BLaER1 treated with 17β-estradiol and CSF1 and Interleukin-3, amounts not matched to agents 10 nM and 100 nM (cell line): ENCODE measurements around the gene IL33.
A peak's percentile ranks its signal among the peaks of the same experiment; 100 is the strongest.

Source experiments
- H3K27ac ChIP-seq, 11 experiments: shearing (Covaris generic); formaldehyde crosslinking; 2 replicates each; pipeline ENCODE4 v1.8.1; 2022
- H3K27me3 ChIP-seq, 11 experiments: shearing (Covaris generic); formaldehyde crosslinking; 2 replicates each; pipeline ENCODE4 v1.8.1; 2022
- H3K36me3 ChIP-seq, 11 experiments: shearing (Covaris generic); formaldehyde crosslinking; 2 replicates each; pipeline ENCODE4 v1.8.1; 2022
- H3K4me1 ChIP-seq, 10 experiments: shearing (Covaris generic); formaldehyde crosslinking; 2 replicates each; pipeline ENCODE4 v1.8.1; 2022
- H3K4me2 ChIP-seq, 11 experiments: shearing (Covaris generic); formaldehyde crosslinking; 2 replicates each; pipeline ENCODE4 v1.8.1; 2022
- H3K4me3 ChIP-seq, 10 experiments: shearing (Covaris generic); formaldehyde crosslinking; 2 replicates each; pipeline ENCODE4 v1.8.1; 2022
- H3K9ac ChIP-seq, 11 experiments: shearing (Covaris generic); formaldehyde crosslinking; 2 replicates each; pipeline ENCODE4 v1.8.1; 2022
- H3K9me3 ChIP-seq, 11 experiments: shearing (Covaris generic); formaldehyde crosslinking; replicated peaks in 1 of 11; 2 replicates each; pipeline ENCODE4 v1.8.1; 2022
- H4K20me1 ChIP-seq, 11 experiments: shearing (Covaris generic); formaldehyde crosslinking; 2 replicates each; pipeline ENCODE4 v1.8.1; 2022
- Cebpa-rat ChIP-seq, 11 experiments: shearing (Covaris generic); IDR thresholded peaks; 2 replicates each; pipeline ENCODE4 v1.8.1; 2022

Gene IL33

DNA sequence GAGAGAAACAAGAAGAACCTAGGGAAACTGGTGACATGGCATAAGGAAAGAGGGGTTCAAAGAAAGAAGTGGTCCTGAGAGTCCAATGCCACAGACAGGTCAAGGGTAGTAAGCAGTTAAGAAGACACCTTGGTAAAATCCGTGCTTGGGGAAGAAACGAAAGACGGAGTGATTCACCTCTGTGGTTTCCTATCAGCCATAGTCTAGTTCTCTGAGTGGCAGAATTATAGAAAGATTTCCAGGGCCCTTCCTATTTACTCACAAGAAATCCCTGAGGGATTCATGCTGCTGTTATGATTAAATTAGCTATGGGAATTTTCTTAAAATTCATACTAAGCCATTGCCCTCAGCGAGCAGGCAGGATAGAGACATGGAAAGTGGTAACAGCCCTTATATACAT, 31.7 kb downstream of the IL33 start:
- Histone ChIP-seq H3K27ac (no peak overlapping the region), H3K9ac (no peak overlapping the region), H3K4me1 (peaks cover 0 to 15% (median 0%) of the 10 kb centered on the region in 10 experiments; a peak in 3 of 20 replicates), H3K27me3 (no peaks in the 10 kb centered on the region), H3K36me3 (no peaks in the 10 kb centered on the region), H3K9me3 (no peaks in the 10 kb centered on the region), H3K4me2 (no peak overlapping the region), H3K4me3 (no peak overlapping the region), H4K20me1 (no peaks in the 10 kb centered on the region)
- no peak for TF ChIP-seq Cebpa-rat (IDR thresholded peaks at IDR 0.05)

DNA sequence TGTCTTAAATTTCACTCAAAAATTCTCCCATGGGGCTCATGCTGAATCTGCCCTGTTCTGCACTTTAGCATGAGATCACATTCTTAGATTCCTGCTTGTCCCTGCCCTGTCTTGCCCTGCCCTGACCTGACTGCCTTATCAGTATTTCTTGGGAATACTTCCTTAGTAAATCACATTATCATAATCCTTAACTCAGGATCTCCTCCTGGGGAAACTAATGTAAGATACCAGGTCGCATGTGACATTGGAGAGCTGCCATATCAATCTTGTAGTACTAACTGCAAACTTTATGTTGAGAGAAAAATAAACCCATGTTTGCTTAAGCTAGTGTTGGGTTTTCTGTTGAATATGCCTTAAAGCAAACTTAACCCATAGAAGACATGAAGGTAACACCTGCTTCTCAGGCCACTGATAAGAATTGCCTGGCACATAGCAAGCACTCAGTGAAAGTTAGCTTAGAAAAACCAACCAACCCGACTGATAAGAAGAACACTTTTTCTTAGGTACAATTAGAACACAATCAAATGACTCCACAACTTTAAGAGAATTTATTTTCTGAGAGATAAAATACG, 53.3 kb downstream of the IL33 start:
- peaks cover 5 to 15% (median 7%) of the 10 kb centered on the region in 11 experiments; a peak in 11 of 22 replicates for H3K9me3 ChIP-seq
- H3K4me2 ChIP-seq = no peak overlapping the region
- no peaks in the 10 kb centered on the region for H3K4me1 ChIP-seq
- H3K27ac ChIP-seq = no peak overlapping the region
- no peaks in the 10 kb centered on the region for H3K36me3 ChIP-seq
- no peak overlapping the region for H3K9ac ChIP-seq
- no peak overlapping the region for H3K4me3 ChIP-seq
- no peaks in the 10 kb centered on the region for H3K27me3 ChIP-seq
- no peaks in the 10 kb centered on the region for H4K20me1 ChIP-seq
- no peak for TF ChIP-seq Cebpa-rat (IDR thresholded peaks at IDR 0.05)

DNA sequence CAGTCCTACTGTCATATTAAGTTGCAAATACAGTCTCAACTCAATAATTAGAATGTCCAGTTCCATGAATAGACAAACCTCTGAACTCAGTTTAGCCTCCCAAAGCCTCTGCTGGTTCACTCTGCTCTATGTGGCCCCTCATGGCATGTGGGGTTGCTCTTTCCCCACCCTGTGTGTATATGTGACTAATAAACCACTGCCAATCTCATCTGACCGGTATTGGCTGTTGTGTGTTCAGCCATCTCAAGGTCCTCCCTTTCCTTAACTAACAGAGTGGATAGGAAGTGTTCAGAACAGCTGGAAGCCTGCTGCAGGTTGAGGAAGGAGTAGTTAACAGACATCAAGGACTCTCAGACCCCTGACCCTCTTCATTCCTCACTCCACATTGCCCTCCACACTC, 55.3 kb downstream of the IL33 start:
- no peak for TF ChIP-seq Cebpa-rat (IDR thresholded peaks at IDR 0.05)
- no peaks in the 10 kb centered on the region for H3K36me3 ChIP-seq
- H3K9ac ChIP-seq = no peak overlapping the region
- no peaks in the 10 kb centered on the region for H4K20me1 ChIP-seq
- H3K27ac ChIP-seq = no peak overlapping the region
- no peak overlapping the region for H3K4me3 ChIP-seq
- H3K9me3 ChIP-seq = 0 out of 22 replicates have a peak, but pooled peaks cover 0 to under 1% (median 0%) of the 10 kb centered on the region in 11 experiments
- no peak overlapping the region for H3K4me2 ChIP-seq
- no peaks in the 10 kb centered on the region for H3K27me3 ChIP-seq
- H3K4me1 ChIP-seq = no peaks in the 10 kb centered on the region

DNA sequence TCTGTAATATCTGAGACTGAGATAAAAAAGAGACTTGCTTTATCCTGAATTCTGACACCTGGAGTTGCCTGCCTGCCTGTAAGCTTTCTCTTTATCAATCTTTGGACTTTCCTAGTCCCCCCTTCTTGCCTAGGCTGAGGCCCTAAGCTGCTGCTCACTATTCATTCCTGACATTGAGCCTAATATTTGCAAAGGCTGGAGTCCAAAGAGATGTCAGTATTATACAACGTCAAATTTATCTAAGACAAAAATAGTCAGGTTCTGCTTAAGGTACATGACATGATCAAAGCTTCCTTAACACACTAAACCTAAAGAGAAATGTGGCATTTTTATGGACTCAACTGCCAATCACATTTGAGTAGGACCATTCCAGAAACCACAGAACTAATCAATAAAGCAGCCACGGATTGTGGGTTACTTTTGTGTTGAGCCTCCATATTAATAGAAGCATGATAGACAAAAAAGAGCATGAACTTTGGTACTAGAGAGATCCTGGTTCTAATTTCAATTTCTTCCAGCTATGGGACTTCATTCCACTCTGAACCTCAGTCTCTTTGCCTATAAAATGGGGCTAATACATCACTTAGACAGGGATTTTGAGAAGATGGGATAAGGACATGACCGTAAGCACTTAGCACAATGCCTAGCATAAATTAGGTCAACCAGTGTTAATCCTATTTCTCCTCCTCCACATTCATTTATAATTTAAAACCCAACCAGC, 56.1 kb downstream of the IL33 start:
- Histone ChIP-seq H3K4me2 (no peak overlapping the region), H3K36me3 (no peaks in the 10 kb centered on the region), H3K9me3 (no peaks in the 10 kb centered on the region), H3K9ac (no peak overlapping the region), H3K27me3 (no peaks in the 10 kb centered on the region), H3K4me3 (no peak overlapping the region), H4K20me1 (no peaks in the 10 kb centered on the region), H3K27ac (no peak overlapping the region), H3K4me1 (no peaks in the 10 kb centered on the region)
- TF ChIP-seq Cebpa-rat (IDR thresholded peaks at IDR 0.05) = no peak

DNA sequence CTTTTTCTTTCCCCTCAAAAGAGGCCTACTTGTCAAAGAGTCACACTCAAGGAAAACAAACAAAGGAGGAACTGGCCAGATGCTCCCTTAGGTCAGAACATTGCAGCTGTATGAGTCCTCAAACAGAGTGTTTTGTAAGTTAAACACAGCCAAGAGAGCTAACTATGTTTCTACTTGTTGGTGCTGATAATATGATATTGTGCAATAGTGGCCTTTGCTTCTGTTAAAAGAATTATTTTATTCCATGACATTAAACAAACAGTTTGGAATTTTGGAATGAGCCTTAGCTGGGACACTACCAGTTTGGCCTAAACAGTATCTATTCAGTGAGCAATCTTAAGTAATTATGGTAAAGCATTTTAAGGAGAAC, 56.6 kb downstream of the IL33 start:
- H3K9ac ChIP-seq = no peak overlapping the region
- peak in 3 of 11 experiments; percentile 54 to 65 (median 59); a peak in 5 of 22 replicates for TF ChIP-seq Cebpa-rat (IDR thresholded peaks at IDR 0.05)
- no peaks in the 10 kb centered on the region for H3K36me3 ChIP-seq
- H3K4me1 ChIP-seq = no peaks in the 10 kb centered on the region
- no peak overlapping the region for H3K27ac ChIP-seq
- H3K9me3 ChIP-seq = no peaks in the 10 kb centered on the region
- H3K27me3 ChIP-seq = no peaks in the 10 kb centered on the region
- H4K20me1 ChIP-seq = no peaks in the 10 kb centered on the region
- H3K4me3 ChIP-seq = no peak overlapping the region
- no peak overlapping the region for H3K4me2 ChIP-seq

DNA sequence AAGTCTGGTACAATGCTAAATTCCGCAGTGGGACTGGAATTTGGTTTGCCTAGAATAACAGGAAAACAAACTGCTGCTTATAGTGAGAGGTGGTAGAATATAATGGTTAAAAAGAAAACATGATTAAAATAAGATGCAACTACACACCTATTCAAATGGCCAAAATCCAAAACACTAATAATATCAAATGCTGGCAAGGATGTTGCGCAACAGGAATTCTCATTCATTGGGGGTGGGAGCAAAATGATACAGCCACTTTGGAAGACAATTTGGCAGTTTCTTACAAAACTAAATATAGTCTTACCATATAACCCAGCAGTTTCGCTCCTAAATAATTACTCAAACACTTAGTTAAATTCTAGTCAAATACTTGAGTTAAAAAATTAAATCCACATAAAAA, 61.8 kb downstream of the IL33 start:
- Histone ChIP-seq H3K4me3 (no peak overlapping the region), H3K27me3 (no peaks in the 10 kb centered on the region), H4K20me1 (no peaks in the 10 kb centered on the region), H3K9me3 (no peaks in the 10 kb centered on the region), H3K27ac (no peak overlapping the region), H3K4me1 (no peaks in the 10 kb centered on the region), H3K9ac (no peak overlapping the region), H3K36me3 (no peaks in the 10 kb centered on the region), H3K4me2 (no peak overlapping the region)
- TF ChIP-seq Cebpa-rat (IDR thresholded peaks at IDR 0.05) = peak in 6 of 11 experiments; percentile 16 to 88 (median 45); a peak in 8 of 22 replicates

DNA sequence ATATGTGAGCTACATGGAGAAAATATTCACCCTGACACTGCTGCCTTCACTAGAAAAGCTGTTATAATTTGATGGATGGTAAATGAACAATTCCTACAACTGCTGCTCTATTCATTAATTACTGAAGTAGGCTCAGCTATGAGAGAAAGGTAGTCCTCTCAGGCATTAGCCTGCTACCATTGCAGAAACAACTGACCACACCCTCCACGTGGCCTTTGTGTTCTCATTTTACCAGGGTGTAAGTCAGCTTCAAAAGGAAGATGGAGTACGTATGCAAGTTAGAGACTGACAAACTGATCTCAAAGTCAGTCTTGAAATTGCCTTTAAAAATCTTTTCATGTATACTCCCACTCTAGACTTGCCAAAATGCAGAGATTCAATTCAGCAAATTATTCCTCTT, 86.3 kb downstream of the IL33 start:
- Histone ChIP-seq H3K27me3 (no peaks in the 10 kb centered on the region), H3K27ac (no peak overlapping the region), H3K9ac (no peak overlapping the region), H3K9me3 (no peaks in the 10 kb centered on the region), H3K4me3 (no peak overlapping the region), H4K20me1 (no peaks in the 10 kb centered on the region), H3K4me1 (no peaks in the 10 kb centered on the region), H3K36me3 (no peaks in the 10 kb centered on the region), H3K4me2 (no peak overlapping the region)
- no peak for TF ChIP-seq Cebpa-rat (IDR thresholded peaks at IDR 0.05)

DNA sequence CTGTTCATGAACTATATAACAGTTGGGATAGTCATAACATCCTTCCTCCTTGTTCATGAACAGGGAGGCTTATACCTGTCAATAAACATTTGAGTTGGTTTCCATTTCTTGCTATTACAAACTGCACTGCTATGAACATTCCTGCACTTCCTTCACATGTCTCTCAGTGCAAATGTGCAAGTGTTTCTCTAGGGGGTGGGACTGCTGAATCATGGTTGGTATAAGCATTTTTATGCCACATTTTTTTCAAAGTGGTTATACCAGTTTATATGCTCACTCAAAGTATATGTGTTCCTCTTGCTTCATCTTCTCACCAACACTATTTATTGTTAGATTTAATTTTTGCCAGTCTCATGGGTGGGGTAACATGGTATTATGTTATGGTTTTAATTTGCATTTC, 86.8 kb downstream of the IL33 start:
- TF ChIP-seq Cebpa-rat (IDR thresholded peaks at IDR 0.05) = no peak
- no peak overlapping the region for H3K27ac ChIP-seq
- H3K4me2 ChIP-seq = no peak overlapping the region
- H4K20me1 ChIP-seq = no peaks in the 10 kb centered on the region
- no peak overlapping the region for H3K9ac ChIP-seq
- H3K9me3 ChIP-seq = no peaks in the 10 kb centered on the region
- H3K4me1 ChIP-seq = peaks cover 0 to 3% (median 2%) of the 10 kb centered on the region in 10 experiments; a peak in 10 of 20 replicates
- H3K36me3 ChIP-seq = no peaks in the 10 kb centered on the region
- no peaks in the 10 kb centered on the region for H3K27me3 ChIP-seq
- no peak overlapping the region for H3K4me3 ChIP-seq

DNA sequence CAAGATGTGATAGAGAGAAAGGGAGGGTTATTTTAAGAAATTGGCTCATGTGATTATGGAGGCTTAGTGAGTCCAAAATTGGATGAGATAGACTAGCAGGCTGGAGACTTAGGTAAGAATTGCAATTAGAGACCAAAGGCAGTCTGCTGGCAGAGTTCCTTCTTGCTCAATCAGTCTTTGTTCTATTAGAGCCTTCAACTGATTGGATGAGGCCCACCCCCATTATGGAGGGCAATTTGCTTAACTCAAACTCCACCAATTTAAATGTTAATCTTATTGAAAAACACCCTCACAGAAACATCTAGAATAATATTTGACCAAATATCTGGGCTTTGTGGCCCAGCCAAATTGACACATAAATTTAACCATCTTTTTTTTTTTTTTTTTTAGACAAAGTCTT, 88.6 kb downstream of the IL33 start:
- H3K4me1 ChIP-seq = peaks cover 0 to 10% (median 7%) of the 10 kb centered on the region in 10 experiments; a peak in 12 of 20 replicates
- H3K27ac ChIP-seq = no peak overlapping the region
- H4K20me1 ChIP-seq = no peaks in the 10 kb centered on the region
- no peak overlapping the region for H3K4me2 ChIP-seq
- no peak overlapping the region for H3K4me3 ChIP-seq
- H3K9me3 ChIP-seq = peaks cover 0 to 8% (median 6%) of the 10 kb centered on the region in 11 experiments; a peak in 7 of 22 replicates
- TF ChIP-seq Cebpa-rat (IDR thresholded peaks at IDR 0.05) = no peak
- no peaks in the 10 kb centered on the region for H3K27me3 ChIP-seq
- H3K9ac ChIP-seq = no peak overlapping the region
- H3K36me3 ChIP-seq = no peaks in the 10 kb centered on the region
